Measurements from ENCODE around the gene ZNF503.

Gene ZNF503

DNA sequence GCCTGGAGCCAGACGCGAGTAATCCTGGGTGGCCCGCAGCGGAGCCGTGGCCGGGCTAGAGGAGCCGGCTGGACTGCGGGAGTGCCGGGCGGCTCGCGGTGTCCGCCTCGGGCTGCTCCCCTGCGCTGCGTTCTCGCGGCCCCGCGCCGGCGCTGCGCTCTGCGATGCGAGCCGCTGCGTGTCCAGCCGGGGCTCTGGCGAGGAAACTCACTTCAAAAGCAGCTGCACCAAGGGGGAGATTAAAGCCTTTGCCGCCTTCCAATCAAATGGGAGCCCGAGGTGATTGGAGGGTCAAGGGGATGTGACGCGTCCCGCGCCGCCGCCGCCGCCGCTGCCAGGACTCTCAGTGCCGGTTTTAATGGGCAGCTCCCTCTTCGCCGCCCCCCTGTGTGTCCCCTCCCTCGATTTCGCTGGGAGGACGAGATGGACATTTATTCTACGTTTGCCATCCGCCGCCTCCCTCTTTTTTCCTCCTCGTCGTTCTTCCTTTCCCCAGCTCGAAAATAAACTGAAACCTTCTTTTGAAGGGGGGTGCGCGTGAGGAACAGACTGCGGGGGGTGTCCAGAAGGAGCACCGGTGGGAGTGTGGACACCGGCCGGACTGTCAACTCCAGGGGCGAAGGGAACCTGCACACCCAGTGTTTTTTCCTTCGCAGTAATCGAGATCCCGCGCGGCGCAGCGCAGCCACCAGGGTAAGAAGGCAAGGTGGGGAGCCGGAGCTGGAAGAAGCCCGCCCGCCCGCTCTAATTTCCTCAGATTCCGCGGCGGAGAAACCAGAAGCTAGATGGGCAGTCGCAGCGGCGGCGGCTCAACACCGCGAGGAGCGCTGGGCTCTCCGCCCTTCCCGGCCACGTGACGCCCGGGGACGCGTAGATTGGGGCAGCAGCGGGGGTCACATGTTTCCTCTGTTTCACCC lies at the start of gene ZNF503:
TSS of gene ZNF503 (minus strand) at position 196 of the 917 bp plus-strand sequence. CDS start 345 bp downstream, outside the sequence.
- peak; percentile 13 for TF ChIP-seq CTCF (conservative IDR thresholded peaks at IDR 0.05; ENCODE audit: control insufficient read depth, insufficient read depth, low read depth, low read length)
- peak; percentile 96 for DNase-seq (ENCODE audit: low read depth)
- H3K4me3 ChIP-seq (ENCODE audit: control insufficient read depth, low read depth, low read length): peak within 1 kb of the TSS; percentile 97

GRCh38 chr10:75450644-75451640 lies 49.4 kb upstream of the ZNF503 start:
- no peak for DNase-seq (ENCODE audit: low read depth)
- no peak for TF ChIP-seq CTCF (conservative IDR thresholded peaks at IDR 0.05; ENCODE audit: control insufficient read depth, insufficient read depth, low read depth, low read length)
- no peak overlapping the region for H3K4me3 ChIP-seq (ENCODE audit: control insufficient read depth, low read depth, low read length)

DNA sequence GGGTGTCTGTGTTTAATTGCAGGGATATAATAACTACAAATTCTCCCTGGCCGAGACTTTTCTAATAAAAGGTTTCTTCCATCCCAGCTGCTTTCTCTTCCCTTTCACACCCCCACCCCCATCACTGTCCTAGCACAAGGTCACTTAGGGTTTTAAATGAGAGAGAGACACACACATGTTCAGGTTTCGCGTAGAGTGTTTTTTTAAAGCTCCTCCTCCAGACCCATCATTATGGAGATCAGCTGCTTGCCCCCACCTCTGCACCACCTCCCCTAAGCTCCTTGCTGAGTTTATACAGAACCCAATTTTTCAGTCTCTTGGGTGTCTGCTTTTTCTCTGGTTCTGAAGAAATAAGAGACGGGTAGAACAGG lies 48.5 kb upstream of the ZNF503 start:
- no peak for TF ChIP-seq CTCF (conservative IDR thresholded peaks at IDR 0.05; ENCODE audit: control insufficient read depth, insufficient read depth, low read depth, low read length)
- no peak overlapping the region for H3K4me3 ChIP-seq (ENCODE audit: control insufficient read depth, low read depth, low read length)
- DNase-seq (ENCODE audit: low read depth): no peak

DNA sequence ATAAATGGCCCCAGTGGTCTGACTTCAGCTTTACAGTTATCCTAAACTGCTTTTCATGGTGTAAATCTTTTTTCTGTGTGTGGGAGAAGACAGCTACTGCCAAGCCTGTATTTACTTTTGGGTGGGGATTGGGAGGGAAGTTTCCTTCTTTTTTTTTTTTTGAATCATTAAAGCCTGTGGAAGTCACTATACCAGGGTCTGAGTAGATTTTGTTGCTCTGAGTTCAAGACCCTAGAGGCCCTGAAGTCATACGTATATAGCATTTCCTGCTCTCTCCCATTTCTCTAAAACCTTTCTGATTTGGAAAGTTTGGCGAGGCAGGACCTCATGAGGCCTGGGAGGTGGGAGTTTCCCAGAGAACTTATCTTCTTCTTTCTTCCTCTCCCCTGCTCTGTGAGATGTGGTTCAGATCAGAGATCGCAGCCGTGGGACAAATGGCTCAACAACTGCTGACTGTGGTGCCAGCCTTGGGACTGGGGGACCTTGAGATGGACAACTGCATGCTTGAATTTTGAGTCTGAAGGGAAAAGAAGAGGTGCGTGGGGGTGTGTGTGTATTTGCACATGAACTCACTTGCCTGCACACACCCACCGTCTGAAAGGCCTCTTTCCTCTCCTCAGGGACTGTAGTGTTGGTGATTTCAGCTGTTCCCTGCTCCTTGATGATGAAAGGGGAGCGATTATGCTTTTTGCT lies 48.0 kb upstream of the ZNF503 start:
- DNase-seq (ENCODE audit: low read depth): no peak
- TF ChIP-seq CTCF (conservative IDR thresholded peaks at IDR 0.05; ENCODE audit: control insufficient read depth, insufficient read depth, low read depth, low read length): no peak
- no peak overlapping the region for H3K4me3 ChIP-seq (ENCODE audit: control insufficient read depth, low read depth, low read length)

- TF ChIP-seq CTCF (conservative IDR thresholded peaks at IDR 0.05; ENCODE audit: control insufficient read depth, insufficient read depth, low read depth, low read length): no peak
- no peak for DNase-seq (ENCODE audit: low read depth)
- no peak overlapping the region for H3K4me3 ChIP-seq (ENCODE audit: control insufficient read depth, low read depth, low read length)
Measured at GRCh38 chr10:75448166-75448565, 46.6 kb upstream of the ZNF503 start.

DNA sequence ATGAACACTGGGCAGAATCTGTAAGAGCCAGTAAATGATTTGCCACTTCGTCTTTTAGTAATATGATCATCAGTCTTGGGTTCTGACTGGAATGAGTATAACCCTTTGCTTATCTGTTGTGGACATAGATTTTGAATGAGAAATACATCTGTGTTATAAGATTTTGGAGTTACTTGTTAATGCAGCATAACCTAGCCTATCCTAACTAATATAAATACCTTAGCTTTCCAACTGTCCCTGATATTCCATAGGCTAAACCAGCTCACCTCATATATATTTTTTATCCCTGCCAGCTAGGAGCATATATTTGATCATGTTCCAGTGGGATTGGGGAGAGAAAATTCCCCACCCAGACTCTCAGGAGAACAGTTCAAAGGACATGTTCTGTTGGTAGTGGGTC lies 44.9 kb upstream of the ZNF503 start:
- no peak overlapping the region for H3K4me3 ChIP-seq (ENCODE audit: control insufficient read depth, low read depth, low read length)
- TF ChIP-seq CTCF (conservative IDR thresholded peaks at IDR 0.05; ENCODE audit: control insufficient read depth, insufficient read depth, low read depth, low read length): no peak
- DNase-seq (ENCODE audit: low read depth): no peak

Measured in fibroblast of mammary gland (primary cell).